SW 1271 (cell line): ENCODE data around the gene CKB.
"Not testable (repeated sequence)": the region's sequence is repeated elsewhere in the genome, so short reads cannot be mapped to it uniquely, and the experiment has no call there.

ENCODE experiments used
- DNase-seq, 2 experiments: peaks; one replicate each; lab custom pipeline; 2025; lab: John Stamatoyannopoulos, UW

CKB gene

DNA sequence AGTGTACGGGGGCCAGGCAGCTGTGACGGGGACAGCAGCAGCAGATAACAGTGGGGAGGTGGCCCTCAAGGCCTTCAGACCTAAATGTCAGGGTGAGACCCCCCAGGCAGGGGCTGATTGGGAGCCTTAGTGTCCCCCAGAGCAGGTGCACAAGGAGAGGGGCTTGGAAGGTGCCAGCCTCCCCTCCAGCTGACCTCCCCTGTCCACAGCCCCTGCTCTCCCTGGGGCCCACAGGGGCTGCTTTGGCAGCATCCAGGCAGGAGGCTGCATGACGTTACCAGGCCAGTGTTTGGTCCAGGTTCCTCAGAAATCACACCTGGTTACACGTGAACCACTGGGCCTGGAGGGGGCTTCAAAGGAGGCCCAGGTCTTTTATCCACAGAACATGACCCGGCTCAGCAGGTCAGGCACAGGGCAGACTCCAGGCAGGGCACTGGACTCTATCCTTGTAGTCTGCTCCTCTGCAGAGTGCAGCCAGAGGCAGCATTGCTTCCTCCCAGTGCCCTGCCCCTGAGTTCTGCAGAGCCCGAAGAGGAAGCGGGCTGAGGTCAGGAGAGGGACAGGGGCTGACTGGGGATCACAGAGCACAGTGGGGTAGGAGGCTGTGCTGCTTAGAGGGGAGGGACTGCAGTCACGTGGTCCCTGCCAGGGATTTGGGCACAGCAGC is 3.8 kb upstream of the CKB start:
- no peak for DNase-seq

DNA sequence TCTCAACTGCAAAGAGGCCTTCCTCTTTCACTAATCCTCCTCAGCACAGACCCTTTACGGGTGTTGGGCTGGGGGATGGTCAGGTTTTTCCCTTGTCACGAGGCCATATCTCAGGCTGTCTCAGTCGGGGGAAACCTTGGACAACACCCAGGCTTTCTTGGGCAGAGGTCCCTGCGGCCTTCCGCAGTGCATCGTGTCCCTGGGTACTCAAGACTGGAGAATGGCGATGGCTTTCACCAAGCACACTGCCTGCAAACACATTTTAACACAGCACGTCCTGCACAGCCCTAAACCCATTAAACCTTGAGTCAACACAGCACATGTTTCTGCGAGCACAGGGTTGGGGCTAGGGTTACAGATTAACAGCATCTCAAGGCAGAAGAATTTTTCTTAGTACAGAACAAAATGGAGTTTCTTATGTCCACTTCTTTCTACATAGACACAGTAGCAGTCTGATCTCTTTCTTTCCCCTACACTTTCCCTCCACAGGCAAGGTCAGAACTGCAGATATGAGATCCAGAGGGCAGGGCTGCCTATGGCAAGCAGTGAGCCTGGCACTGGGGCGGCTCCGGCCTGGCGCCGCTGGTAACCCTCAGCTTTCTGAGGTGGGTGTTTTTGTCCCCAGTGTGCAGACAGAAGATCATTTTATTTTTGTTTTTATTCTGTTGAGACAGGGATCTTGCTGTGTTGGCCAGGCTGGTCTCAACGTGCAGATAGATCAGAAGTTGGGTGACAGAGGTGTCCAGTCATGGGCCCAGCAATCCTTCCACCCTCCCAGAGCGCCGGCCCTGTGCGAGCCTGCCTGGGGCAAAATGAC is 3.0 kb upstream of the CKB start:
- not testable (repeated sequence) for DNase-seq

DNA sequence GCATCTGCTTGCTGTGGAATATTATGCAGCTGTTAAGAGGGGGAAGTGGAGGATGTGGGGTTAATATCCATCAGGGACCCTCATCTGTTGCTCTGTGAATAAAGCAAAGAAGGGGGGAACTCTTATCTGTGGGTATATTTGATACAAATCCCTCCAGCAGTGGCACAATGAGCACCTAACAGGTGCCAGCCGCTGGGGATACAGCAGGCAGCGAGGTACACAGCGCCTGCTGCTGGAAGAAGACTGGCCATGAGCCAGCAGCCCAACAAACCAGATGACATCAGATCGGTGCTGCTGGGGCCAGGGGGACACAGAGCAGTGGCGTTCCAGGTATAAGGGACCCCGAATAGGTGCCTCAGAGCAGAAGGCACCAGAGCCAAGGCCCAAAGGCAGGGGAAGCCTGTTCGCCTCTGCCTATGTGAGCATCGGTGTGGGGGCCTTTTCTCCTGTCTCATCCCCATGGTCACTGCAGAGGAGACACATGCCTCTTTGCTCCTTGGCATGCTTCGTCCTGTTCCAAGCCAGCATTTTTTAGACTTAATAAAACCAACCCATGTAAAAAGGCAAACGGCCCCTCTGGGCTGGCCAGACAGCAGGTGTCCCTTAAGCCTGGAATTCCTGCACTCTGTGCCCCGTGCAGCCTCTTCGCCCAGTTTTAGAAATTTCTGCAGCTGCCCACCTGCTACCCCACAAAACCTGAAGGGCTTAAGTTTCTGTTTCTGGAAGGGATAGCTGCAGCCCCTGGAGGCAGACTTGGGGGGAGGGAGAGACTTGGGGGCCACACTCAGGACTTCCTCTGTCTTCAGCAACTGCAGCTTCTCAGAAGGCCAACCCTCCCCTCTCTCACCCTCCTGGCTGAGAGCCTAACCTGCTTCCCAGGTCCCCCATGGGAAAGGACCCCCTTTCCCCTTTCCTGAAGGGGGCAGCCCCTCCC is 1.6 kb upstream of the CKB start:
- DNase-seq = no peak

- no peak for DNase-seq
Measured at GRCh38 chr14:103523575-103523954, 935 bp upstream of the CKB start.

- DNase-seq = peak in 1 of 2 experiments; percentile 22
Measured at GRCh38 chr14:103521951-103522563, 573 bp downstream of the CKB start.

DNA sequence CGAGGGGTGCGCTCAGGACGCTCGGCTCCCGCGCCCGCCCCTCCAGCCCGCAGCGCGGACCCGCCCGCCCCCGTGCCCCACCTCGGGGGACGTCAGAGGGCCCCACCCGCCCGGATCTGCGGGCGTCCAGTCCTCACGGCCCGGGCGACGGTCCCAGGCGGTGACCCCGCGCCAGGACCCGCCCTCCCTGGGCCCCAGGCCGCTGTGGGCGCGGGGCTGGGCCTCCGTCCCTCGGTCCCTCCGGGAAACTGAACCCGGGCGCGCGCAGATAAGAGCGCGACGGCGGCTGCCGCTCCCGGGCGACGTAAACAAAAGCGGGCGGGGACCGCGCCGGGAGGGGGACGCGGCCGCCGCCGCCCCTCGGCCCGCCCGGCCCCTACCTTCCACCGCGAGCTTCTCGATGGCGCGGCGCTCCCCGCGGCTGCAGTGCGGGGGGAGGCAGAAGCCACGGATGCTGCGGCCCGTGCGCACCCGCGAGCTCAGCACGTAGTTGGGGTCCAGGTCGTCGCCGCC is 1.1 kb downstream of the CKB start:
- DNase-seq = no peak

DNA sequence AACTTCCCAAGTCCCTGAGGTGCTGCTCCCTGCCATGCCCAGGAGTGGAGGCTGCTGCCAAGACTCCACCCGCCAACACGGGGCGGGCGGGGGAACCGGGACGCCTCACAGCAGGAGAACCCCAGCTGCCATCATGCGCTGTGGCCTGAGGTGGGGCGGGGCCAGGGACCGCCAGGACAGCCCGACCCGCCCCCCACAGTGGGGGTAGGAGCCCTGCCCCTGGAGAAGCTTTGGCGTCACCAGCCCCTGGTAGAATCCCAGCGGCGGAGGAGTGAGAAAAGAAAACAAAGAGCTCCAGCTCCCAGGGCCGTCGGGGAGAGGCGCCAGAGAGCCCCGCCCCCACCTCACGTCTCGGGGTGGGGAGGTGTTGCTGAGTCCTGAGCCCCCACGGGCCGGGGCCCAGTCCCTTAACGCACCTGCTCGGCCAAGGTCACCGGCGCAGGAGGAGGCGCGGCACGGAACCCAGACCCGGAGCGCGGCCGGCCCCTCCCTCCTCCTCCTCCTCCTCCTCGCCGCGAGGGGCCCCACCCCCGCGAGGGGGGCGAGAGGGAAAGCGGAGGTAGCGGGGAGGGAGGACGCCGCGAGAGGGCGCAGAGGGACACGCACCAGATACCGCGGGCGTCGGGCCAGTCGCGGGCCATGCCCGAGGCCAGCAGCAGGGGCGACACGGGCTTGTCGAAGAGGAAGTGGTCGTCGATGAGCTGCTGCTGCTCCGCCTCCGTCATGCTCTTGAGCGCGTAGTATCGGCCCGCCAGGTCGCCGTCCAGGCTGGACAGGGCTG is 1.8 kb downstream of the CKB start:
- DNase-seq = peak; percentile 63 to 76

GRCh38 chr14:103520269-103520656 is 2.4 kb downstream of the CKB start:
- DNase-seq = no peak

DNA sequence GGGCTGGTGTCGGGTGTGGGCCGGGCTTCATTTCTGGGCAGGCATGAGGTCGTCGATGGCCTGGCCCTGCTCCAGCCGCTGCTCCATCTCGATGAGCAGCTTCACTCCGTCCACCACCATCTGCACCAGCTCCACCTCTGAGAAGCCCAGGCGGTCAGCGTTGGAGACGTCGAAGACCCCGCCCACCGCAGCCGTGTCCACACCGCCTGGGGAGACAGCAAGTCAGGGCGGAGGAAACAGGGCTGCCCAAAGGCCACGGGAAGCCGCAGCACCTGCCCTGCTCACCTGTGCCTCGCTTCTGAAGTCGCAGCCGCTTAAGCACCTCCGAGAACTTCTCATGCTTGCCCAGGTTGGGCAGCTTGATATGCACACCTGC is 2.8 kb downstream of the CKB start:
- no peak for DNase-seq

DNA sequence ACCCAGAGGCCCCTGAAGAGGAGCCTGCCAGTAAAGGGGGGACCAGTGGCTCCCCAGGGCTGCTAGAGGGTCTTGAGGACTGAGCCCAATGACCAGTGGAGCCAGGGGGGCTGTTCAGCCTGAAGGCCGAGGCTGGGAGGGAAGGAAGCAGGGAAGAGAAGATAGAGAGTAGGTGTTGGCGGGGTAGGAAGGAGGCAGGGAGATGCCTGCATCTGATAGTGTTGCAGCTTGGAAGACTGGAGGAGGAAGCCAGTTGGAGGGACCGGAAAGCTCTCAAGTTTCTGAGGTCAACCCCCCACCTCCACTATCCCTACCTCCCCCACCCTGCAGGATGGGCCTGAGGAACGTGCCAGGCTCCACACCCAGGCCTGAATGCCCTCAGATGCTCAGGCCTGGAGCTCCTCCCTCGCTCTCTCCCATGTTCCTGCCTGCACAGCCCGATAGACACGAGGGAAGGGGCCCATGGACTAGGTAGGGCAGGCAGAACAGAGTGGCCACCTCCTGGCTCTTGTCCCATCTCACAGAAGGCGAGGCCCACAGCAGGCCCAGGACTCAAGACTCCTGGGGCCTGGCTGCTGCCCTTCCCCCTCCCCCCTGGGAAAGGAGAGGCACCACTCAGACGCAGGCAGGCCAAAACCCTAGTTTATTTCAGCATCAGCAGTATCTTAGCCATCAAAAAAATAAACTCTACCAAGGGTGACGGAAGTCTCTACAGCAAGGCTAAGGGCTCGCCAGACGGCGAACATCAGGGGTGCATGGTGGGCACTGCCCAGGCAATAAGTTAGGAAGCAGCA is 3.4 kb downstream of the CKB start:
- peak in 1 of 2 experiments; percentile 44 for DNase-seq

GRCh38 chr14:103518422-103519042 is 4.1 kb downstream of the CKB start:
- DNase-seq = peak in 1 of 2 experiments; percentile 25

GRCh38 chr14:103517721-103518421 is 4.8 kb downstream of the CKB start:
- no peak for DNase-seq

- no peak for DNase-seq
Measured at GRCh38 chr14:103517174-103517566, 5.5 kb downstream of the CKB start.

DNA sequence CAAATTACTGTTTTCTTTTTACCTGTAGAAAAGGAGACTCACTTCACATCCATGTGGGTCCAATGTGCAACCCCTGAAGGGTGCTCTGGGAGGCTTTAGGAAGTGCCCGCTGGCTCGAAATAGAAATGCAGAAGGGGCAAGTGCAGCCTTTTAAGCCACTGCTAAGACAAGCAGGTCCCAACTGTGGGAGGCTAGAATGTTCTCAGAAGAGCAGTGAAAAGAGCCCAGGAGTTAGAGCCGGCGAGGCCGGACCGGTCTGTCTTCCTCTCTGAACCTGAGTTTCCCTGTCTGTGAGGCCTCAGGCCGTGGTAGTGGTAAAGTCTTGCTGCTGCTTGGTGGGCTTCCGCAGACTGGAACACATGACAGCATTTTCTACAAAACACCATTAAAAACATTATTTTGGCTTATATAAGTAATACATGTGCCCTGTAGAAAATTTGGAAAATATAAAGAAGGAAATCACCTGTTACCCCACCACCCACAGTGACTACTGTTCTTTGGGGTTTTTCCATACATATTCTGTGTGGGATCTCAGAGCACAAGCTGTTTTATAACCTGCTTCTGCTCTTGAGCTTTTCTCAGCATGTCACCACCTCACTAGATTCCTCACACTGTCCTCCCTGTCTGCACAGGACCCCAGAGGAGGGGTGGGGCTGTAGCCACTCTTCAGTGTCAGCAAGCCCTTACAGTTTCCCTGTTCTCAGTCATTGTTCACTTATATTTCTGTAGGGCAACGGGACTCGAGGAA is 6.0 kb downstream of the CKB start:
- DNase-seq = no peak

DNA sequence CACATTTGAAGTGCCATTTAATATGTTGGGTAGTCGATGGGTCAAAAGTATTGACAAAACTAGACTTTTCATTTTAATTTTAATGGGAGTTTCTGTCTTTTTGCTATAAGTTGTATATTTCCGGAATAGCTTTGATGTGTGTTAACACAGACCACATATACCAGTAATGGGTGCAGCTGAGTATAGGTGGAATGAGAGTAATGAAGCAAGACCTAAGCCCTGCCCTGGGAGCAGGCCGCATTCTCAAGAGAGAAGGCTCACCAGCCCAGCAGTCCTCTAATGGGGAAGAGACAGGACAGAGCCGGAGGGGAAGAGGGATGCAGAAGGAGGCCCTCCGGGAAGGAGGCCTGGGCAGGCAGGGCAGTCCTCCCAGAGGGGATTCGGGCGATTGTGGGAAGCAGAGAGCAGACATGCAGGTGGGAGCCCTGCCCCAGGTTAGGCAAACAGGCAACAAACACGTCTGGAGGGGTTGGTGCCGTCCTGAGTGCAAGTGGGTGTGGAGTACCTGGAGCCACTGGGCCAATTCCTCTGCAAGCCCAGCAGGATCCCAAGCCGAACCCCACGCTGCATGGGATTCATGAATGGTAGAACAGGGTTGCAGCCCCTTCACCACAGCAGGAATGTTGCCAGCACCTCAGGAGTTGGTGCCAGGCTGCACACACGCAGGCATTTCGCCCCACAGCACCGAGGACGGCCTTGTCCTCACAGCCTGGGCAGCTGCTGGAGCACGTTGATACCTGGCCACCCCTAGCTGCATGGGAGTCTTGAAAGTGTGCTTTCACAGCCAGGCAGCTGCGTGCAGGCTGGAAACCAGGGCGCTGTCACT is 7.8 kb downstream of the CKB start:
- DNase-seq = no peak

GRCh38 chr14:103512701-103513611 is 9.7 kb downstream of the CKB start:
- no peak for DNase-seq
